ENCODE results near the gene TECPR2. TPM values are rescaled to one million over a fixed set of nuclear protein-coding genes. Genes with fewer than 3 reads are reported as not detected.
"Not testable (repeated sequence)": the region's sequence is repeated elsewhere in the genome, so short reads cannot be mapped to it uniquely, and the experiment has no call there.

The TECPR2 gene
- total RNA-seq, 2 donors from 2014 or later = 8.4 to 16.6 TPM

GRCh38 chr14:102525219-102525928 is 162.6 kb downstream of the TECPR2 start:
- no peaks in the 10 kb centered on the region for H3K9me3 ChIP-seq (ENCODE audit: control insufficient read depth, low read length, poor library complexity, severe bottlenecking)
- peak; percentile 50 for ATAC-seq
- Mint-ChIP-seq H3K27me3 (no peaks in the 10 kb centered on the region), H3K4me1 (peaks cover 24% of the 10 kb centered on the region), H3K4me3 (peak overlapping the region; percentile 92), H3K36me3 (ENCODE audit: low read depth) (no peaks in the 10 kb centered on the region), H3K27ac (peak overlapping the region; percentile 77)
- DNase-seq = no peak

- DNase-seq (no peak), ATAC-seq (no peak)
- Mint-ChIP-seq H3K4me3 (peak overlapping the region; percentile 92), H3K36me3 (ENCODE audit: low read depth) (no peaks in the 10 kb centered on the region), H3K4me1 (peaks cover 28% of the 10 kb centered on the region), H3K27me3 (no peaks in the 10 kb centered on the region), H3K27ac (peak overlapping the region; percentile 77)
- no peaks in the 10 kb centered on the region for H3K9me3 ChIP-seq (ENCODE audit: control insufficient read depth, low read length, poor library complexity, severe bottlenecking)
Measured at GRCh38 chr14:102525929-102526497, 163.3 kb downstream of the TECPR2 start.

- Mint-ChIP-seq H3K4me3 (no peak overlapping the region), H3K4me1 (peaks cover 27% of the 10 kb centered on the region), H3K36me3 (ENCODE audit: low read depth) (no peaks in the 10 kb centered on the region), H3K27ac (no peak overlapping the region), H3K27me3 (no peaks in the 10 kb centered on the region)
- DNase-seq (no peak), ATAC-seq (no peak)
- H3K9me3 ChIP-seq (ENCODE audit: control insufficient read depth, low read length, poor library complexity, severe bottlenecking) = no peaks in the 10 kb centered on the region
Measured at GRCh38 chr14:102528431-102529170, 165.9 kb downstream of the TECPR2 start.

GRCh38 chr14:102530828-102531478 is 168.2 kb downstream of the TECPR2 start:
- peaks cover 8% of the 10 kb centered on the region for H3K4me1 Mint-ChIP-seq
- no peak overlapping the region for H3K27ac Mint-ChIP-seq
- no peaks in the 10 kb centered on the region for H3K27me3 Mint-ChIP-seq
- peak overlapping the region; percentile 19 for H3K4me3 Mint-ChIP-seq
- DNase-seq = no peak
- peak; percentile 69 for ATAC-seq
- H3K9me3 ChIP-seq (ENCODE audit: control insufficient read depth, low read length, poor library complexity, severe bottlenecking) = no peaks in the 10 kb centered on the region
- H3K36me3 Mint-ChIP-seq (ENCODE audit: low read depth) = no peaks in the 10 kb centered on the region

GRCh38 chr14:102532204-102532658 is 169.5 kb downstream of the TECPR2 start:
- Mint-ChIP-seq H3K27ac (no peak overlapping the region), H3K4me1 (peaks cover 8% of the 10 kb centered on the region), H3K4me3 (no peak overlapping the region)

GRCh38 chr14:102537981-102538601 is 175.3 kb downstream of the TECPR2 start:
- no peaks in the 10 kb centered on the region for H3K4me1 Mint-ChIP-seq
- H3K4me3 Mint-ChIP-seq = no peak overlapping the region
- DNase-seq (no peak), ATAC-seq (no peak)
- peaks cover 2% of the 10 kb centered on the region for H3K36me3 Mint-ChIP-seq (ENCODE audit: low read depth)
- H3K9me3 ChIP-seq (ENCODE audit: control insufficient read depth, low read length, poor library complexity, severe bottlenecking) = no peaks in the 10 kb centered on the region
- peak overlapping the region; percentile 6 for H3K27ac Mint-ChIP-seq
- no peaks in the 10 kb centered on the region for H3K27me3 Mint-ChIP-seq

More at GRCh38 chr14:102532204-102532658, 169.5 kb downstream of the TECPR2 start:
- no peak for ATAC-seq
- H3K36me3 Mint-ChIP-seq (ENCODE audit: low read depth) = no peaks in the 10 kb centered on the region
- H3K27me3 Mint-ChIP-seq = no peaks in the 10 kb centered on the region
- no peaks in the 10 kb centered on the region for H3K9me3 ChIP-seq (ENCODE audit: control insufficient read depth, low read length, poor library complexity, severe bottlenecking)
- DNase-seq = no peak

- peak overlapping the region; percentile 6 for H3K27ac Mint-ChIP-seq
- ATAC-seq (no peak), DNase-seq (no peak)
- no peak overlapping the region for H3K4me3 Mint-ChIP-seq
- no peaks in the 10 kb centered on the region for H3K4me1 Mint-ChIP-seq
- no peaks in the 10 kb centered on the region for H3K9me3 ChIP-seq (ENCODE audit: control insufficient read depth, low read length, poor library complexity, severe bottlenecking)
- H3K27me3 Mint-ChIP-seq = no peaks in the 10 kb centered on the region
- H3K36me3 Mint-ChIP-seq (ENCODE audit: low read depth) = peaks cover 2% of the 10 kb centered on the region
Measured at GRCh38 chr14:102538602-102539543, 176.1 kb downstream of the TECPR2 start.

GRCh38 chr14:102539544-102540314 is 177.0 kb downstream of the TECPR2 start:
- Mint-ChIP-seq H3K4me1 (peaks cover 3% of the 10 kb centered on the region), H3K27ac (no peak overlapping the region), H3K27me3 (no peaks in the 10 kb centered on the region), H3K4me3 (no peak overlapping the region), H3K36me3 (ENCODE audit: low read depth) (peaks cover 2% of the 10 kb centered on the region)
- H3K9me3 ChIP-seq (ENCODE audit: control insufficient read depth, low read length, poor library complexity, severe bottlenecking) = no peaks in the 10 kb centered on the region
- no peak for ATAC-seq
- DNase-seq = no peak

GRCh38 chr14:102540315-102541028 is 177.7 kb downstream of the TECPR2 start:
- Mint-ChIP-seq H3K27me3 (peaks cover 5% of the 10 kb centered on the region), H3K4me1 (peaks cover 5% of the 10 kb centered on the region), H3K27ac (no peak overlapping the region), H3K36me3 (ENCODE audit: low read depth) (peaks cover 5% of the 10 kb centered on the region), H3K4me3 (no peak overlapping the region)
- DNase-seq (no peak), ATAC-seq (no peak)
- H3K9me3 ChIP-seq (ENCODE audit: control insufficient read depth, low read length, poor library complexity, severe bottlenecking) = no peaks in the 10 kb centered on the region

GRCh38 chr14:102541029-102541491 is 178.3 kb downstream of the TECPR2 start:
- not testable (repeated sequence) for ATAC-seq; H3K27ac Mint-ChIP-seq; H3K4me1 Mint-ChIP-seq; H3K36me3 Mint-ChIP-seq (ENCODE audit: low read depth); DNase-seq; H3K9me3 ChIP-seq (ENCODE audit: control insufficient read depth, low read length, poor library complexity, severe bottlenecking); H3K4me3 Mint-ChIP-seq
- peaks cover 10% of the 10 kb centered on the region for H3K27me3 Mint-ChIP-seq

GRCh38 chr14:102541771-102542170 is 179.0 kb downstream of the TECPR2 start:
- no peak for ATAC-seq
- Mint-ChIP-seq H3K27ac (no peak overlapping the region), H3K4me3 (no peak overlapping the region), H3K36me3 (ENCODE audit: low read depth) (peaks cover 5% of the 10 kb centered on the region), H3K27me3 (peaks cover 14% of the 10 kb centered on the region), H3K4me1 (peaks cover 8% of the 10 kb centered on the region)
- H3K9me3 ChIP-seq (ENCODE audit: control insufficient read depth, low read length, poor library complexity, severe bottlenecking) = no peaks in the 10 kb centered on the region
- DNase-seq = no peak
